ENCODE results near the gene MRPL36. TPM values are rescaled to one million over a fixed set of nuclear protein-coding genes. Genes with fewer than 3 reads are reported as not detected.
A peak's percentile ranks its signal among the peaks of the same experiment; 100 is the strongest.

Gene MRPL36
- total and polyA plus RNA-seq, 2 of the 4 experiments (the other 2 are of a cell fraction): 85.9 to 103 TPM

GRCh38 chr5:1796371-1797102 lies 3.1 kb downstream of the MRPL36 start (continued):
- TF ChIP-seq ELK1 (IDR thresholded peaks at IDR 0.05; ENCODE audit: borderline replicate concordance, low read depth, low read length): no peak

GRCh38 chr5:1795931-1796330 lies 3.7 kb downstream of the MRPL36 start:
- dilution Hi-C loops (cut with HindIII; ENCODE audit: low sequenced_read_pairs, unreplicated experiment): no loop called here
- H3K79me1 ChIP-seq (ENCODE audit: low read depth in 1 of 2, low read length in 2 of 2): peaks cover 24 to 75% of the 10 kb centered on the region in 2 experiments; a peak in 3 of 4 replicates
- no peak overlapping the region for H3K4ac ChIP-seq (ENCODE audit: low read depth, low read length)
- 0 out of 2 replicates have a peak, but pooled peaks cover 5% of the 10 kb centered on the region for H4K20me1 ChIP-seq (ENCODE audit: insufficient read depth, low read length)
- in situ Hi-C loops (cut with MboI; ENCODE audit: low sequenced_read_pairs): loop anchor here (25.0 kb wide), 1 partner anchor 834 kb away; no protein-coding TSS in a partner anchor
- H3K4me3 ChIP-seq (ENCODE audit: insufficient read depth, low read depth, low read length): no peak overlapping the region
- WGBS, 2 experiments (ENCODE audit: extremely low coverage in 2 of 2, insufficient read length in 1 of 2): 76% methylated on average over 4 of the region's 8 CpGs; no CpG with 5 or more reads in 1 of the 2 experiments
- H3K18ac ChIP-seq (ENCODE audit: low read depth, low read length): no peak overlapping the region
- H3K14ac ChIP-seq (replicated peaks; ENCODE audit: low read depth, low read length): no peak overlapping the region
- no peak overlapping the region for H3K4me2 ChIP-seq (ENCODE audit: low read depth, low read length)
- H3K23ac ChIP-seq (ENCODE audit: low read depth, low read length): no peak overlapping the region
- peak overlapping the region; percentile 19; the same call in 1 of the 2 replicates for H2BK20ac ChIP-seq (ENCODE audit: low read depth, low read length)
- ChIA-PET CTCF (no interaction called here), POLR2A (ENCODE audit: unreplicated experiment) (no interaction called here)
- no peak overlapping the region for H4K8ac ChIP-seq (ENCODE audit: low read depth in 2 of 2, low read length in 2 of 2)
- H3K56ac ChIP-seq (ENCODE audit: extremely low read depth, insufficient read depth, low read length): no peak overlapping the region
- H3K27me3 ChIP-seq (ENCODE audit: control insufficient read depth, insufficient read depth, low read length): no peaks in the 10 kb centered on the region
- TF ChIP-seq POLR2A (IDR thresholded peaks at IDR 0.05; ENCODE audit: low read depth, low read length) (no peak), CHD1 (IDR thresholded peaks at IDR 0.05; ENCODE audit: low read depth, low read length) (no peak), MXI1 (IDR thresholded peaks at IDR 0.05; ENCODE audit: borderline replicate concordance, low read depth, low read length) (no peak), MAFK (IDR thresholded peaks at IDR 0.05; ENCODE audit: low read depth, low read length) (no peak), RCOR1 (IDR thresholded peaks at IDR 0.05; ENCODE audit: insufficient replicate concordance, low read length) (no peak), MAZ (IDR thresholded peaks at IDR 0.05; ENCODE audit: borderline replicate concordance, low read depth, low read length) (no peak), RAD21 (IDR thresholded peaks at IDR 0.05; ENCODE audit: low read length) (no peak), NFE2L2 (IDR thresholded peaks at IDR 0.05; ENCODE audit: low read depth, low read length) (no peak), SMC3 (IDR thresholded peaks at IDR 0.05; ENCODE audit: low read depth, low read length) (no peak), CTCF (conservative IDR thresholded peaks at IDR 0.05; ENCODE audit: low read depth, low read length) (no peak), RFX5 (IDR thresholded peaks at IDR 0.05; ENCODE audit: low read depth, low read length) (no peak), CEBPB (IDR thresholded peaks at IDR 0.05; ENCODE audit: low read depth, low read length) (no peak), BHLHE40 (IDR thresholded peaks at IDR 0.05; ENCODE audit: low read depth, low read length) (no peak), FOS (IDR thresholded peaks at IDR 0.05; ENCODE audit: low read depth, low read length) (no peak)
- H3K27ac ChIP-seq (ENCODE audit: insufficient read depth, low read length): no peak overlapping the region
- peaks cover 26% of the 10 kb centered on the region for H3K36me3 ChIP-seq (ENCODE audit: control insufficient read depth, insufficient read depth, low read length)
- BruUV-seq (replicated peaks): no TSS peak
- H2AK9ac ChIP-seq (replicated peaks; ENCODE audit: low read depth, low read length, poor library complexity): no peak overlapping the region
- peaks cover 30% of the 10 kb centered on the region for H3K4me1 ChIP-seq (ENCODE audit: control insufficient read depth, insufficient read depth, low read length)
- peak overlapping the region; percentile 98 for H2BK5ac ChIP-seq (ENCODE audit: low read depth, low read length, poor library complexity, severe bottlenecking)
- no peaks in the 10 kb centered on the region for H3K9me3 ChIP-seq (ENCODE audit: control insufficient read depth, insufficient read depth, low read length)
- peaks cover 15% of the 10 kb centered on the region for H3K9me1 ChIP-seq (ENCODE audit: insufficient read depth, low read length)
- DNase-seq: no peak
- no peak overlapping the region for H2AFZ ChIP-seq (replicated peaks; ENCODE audit: low read length, poor library complexity)
- no peak overlapping the region for H4K5ac ChIP-seq (ENCODE audit: low read depth, low read length)
- 0 out of 2 replicates have a peak overlapping the region, but pooled peaks have one; percentile 88 for H2AK5ac ChIP-seq (ENCODE audit: low read depth, low read length)
- no peak for ATAC-seq (ENCODE audit: low read depth)
- H2BK120ac ChIP-seq (ENCODE audit: low read depth, low read length): no peak overlapping the region
- H3K9ac ChIP-seq (ENCODE audit: low read depth, low read length): no peak overlapping the region
- H2BK15ac ChIP-seq (ENCODE audit: low read depth, low read length): no peak overlapping the region
- no peak overlapping the region for H4K91ac ChIP-seq (ENCODE audit: insufficient read depth, low read depth, low read length)
- intact Hi-C loops (cut with micrococcal nuclease): no loop called here

All from IMR-90 (cell line).